Erythroblast (primary cell): Measurements from ENCODE around the gene RRP1.

Experiments used
- GATA1 ChIP-seq: IDR thresholded peaks from 2 replicates; pipeline ENCODE4 v1.6.1; 2011; ENCODE audit warnings: low read depth, mild to moderate bottlenecking, control low read depth, low read length, moderate library complexity
- POLR2A ChIP-seq: IDR thresholded peaks from 2 replicates; pipeline ENCODE4 v1.6.1; 2011; ENCODE audit warnings: mild to moderate bottlenecking, low read length

DNA sequence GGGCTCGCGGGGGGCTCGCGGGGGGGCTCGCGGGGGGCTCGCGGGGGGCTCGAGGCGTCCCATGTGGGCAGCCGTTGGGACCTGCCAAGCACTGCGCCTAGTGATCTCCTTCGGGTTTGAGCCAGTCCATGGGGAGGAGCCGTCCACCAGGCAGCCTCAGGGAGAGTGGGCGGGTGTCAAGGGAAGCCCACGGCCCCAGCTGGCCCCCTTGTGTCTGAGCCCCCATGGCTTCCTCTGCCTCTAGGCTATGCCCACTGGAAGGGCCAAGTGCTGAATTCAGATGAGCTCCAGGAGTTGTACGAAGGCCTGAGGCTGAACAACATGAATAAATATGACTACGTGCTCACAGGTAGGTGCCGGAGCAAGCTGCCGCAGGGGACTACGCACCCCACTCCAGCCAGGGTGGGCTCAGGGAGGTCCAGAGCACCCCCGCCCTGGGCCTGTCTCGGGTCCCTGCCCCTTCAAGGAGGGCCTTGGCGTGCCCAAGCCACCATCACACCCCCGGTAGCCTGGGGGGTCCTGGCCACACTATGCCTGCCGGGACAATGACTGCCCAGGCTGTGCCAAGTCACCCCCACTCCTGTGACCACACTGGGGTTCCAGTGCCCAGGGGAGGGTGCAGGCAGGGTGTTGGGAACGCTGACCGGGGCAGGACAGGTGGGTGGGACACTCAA, 47.8 kb upstream of the RRP1 start:
- TF ChIP-seq POLR2A = no peak
- TF ChIP-seq GATA1 = no peak
